Pulmonary artery endothelial cell (primary cell): ENCODE data around the gene CCIN. TPM values are rescaled to one million over a fixed set of nuclear protein-coding genes. Genes with fewer than 3 reads are reported as not detected.
"Not testable (repeated sequence)": the region's sequence is repeated elsewhere in the genome, so short reads cannot be mapped to it uniquely, and the experiment has no call there.

Experiments
- DNase-seq: peaks from one replicate; pipeline ENCODE4 v3.0.0-alpha.2; 2011; ENCODE audit warnings: low read depth, low spot score
- total RNA-seq: library from RNA; depleted of rRNA; stranded (reverse); fragments of >200 nt; gene quantifications from 2 replicates; pipeline ENCODE4 v1.2.3, GENCODE V29; 2014

Gene CCIN
- total RNA-seq, 1 donor from 2014 or later: 1.2 TPM

DNA sequence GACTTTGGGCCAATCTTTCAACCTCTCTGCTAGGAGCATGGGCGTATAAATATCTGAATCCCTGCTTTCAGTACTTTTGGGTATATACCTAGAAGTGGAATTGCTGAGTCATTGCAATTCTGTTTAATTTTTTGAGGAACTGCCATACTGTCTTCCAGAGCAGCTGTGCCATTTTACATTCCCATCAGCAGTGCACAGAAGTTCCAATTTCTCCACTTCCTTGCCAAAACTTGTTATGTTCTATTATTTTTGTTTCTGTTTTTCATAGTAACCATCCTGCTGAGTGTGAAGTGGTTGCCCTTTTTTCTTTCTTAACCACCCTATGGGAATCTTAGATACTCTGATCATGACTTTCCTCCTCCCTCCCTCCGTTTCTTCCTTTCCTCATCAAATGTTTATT, 11.1 kb upstream of the CCIN start:
- DNase-seq: no peak

- DNase-seq: no peak
Observed at GRCh38 chr9:36158917-36159316, 10.3 kb upstream of the CCIN start.

DNA sequence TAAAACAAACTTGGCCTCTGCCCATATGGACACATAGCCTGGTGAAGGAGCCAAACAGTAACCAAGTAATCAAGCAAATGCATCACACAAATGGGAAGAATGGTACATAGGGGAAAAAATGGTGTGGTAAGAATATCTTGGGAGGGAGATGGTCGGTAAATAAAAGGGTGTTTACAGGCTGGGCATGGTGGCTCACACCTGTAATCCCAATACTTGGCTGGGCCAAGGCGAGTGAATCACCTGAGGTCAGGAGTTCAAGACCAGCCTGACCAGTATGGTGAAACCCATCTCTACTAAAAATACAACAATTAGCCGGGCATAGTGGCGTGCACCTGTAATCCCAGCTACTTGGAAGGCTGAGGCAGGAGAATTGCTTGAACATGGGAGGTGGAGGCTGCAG, 9.7 kb upstream of the CCIN start:
- DNase-seq: not testable (repeated sequence)

- not testable (repeated sequence) for DNase-seq
Observed at GRCh38 chr9:36160126-36160525, 9.1 kb upstream of the CCIN start.

DNA sequence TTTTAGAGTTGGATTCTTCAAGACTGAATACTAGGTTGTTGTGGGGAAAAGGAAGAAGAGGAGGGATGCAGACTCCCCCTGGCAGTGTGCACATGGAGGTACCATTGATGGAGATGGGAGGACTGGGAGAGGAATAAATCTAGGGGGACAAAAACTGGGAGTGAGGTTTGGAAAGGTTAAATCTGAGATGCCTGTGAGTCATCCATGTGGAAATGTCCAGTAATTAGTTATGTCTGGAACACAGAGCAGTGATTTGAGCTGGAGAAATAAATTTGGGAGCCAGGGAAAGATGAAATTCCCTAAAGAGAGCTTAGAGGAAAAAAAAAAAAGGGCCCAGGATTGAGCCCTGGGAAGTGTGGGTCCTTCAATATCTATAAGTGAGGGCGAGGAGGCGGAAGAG, 8.0 kb upstream of the CCIN start:
- DNase-seq: no peak

- DNase-seq: no peak
Observed at GRCh38 chr9:36162211-36162738, 6.9 kb upstream of the CCIN start.

GRCh38 chr9:36163049-36163785, 6.0 kb upstream of the CCIN start:
- DNase-seq: peak; percentile 45

GRCh38 chr9:36163786-36164170, 5.4 kb upstream of the CCIN start:
- DNase-seq: no peak

DNA sequence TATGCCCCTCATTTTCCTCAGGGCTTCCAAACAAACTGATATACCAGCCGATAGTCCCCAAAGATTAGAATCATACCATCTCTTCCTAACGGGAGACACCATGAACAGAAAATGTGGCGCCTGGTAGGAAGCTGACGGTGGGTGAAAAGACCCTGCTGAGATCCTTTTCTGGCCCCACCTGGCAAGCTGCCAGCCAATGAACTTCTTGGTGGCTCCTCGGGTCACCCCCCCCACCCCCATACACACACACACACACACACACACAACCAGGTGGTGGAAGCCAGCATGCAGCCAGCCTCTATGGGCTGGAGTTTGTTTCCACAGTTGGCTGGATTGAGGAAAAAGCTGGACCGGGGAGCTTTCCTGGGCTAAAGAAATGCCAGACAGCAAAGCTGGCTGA, 4.8 kb upstream of the CCIN start:
- DNase-seq: no peak

GRCh38 chr9:36164989-36165388, 4.2 kb upstream of the CCIN start:
- DNase-seq: no peak

- no peak for DNase-seq
Observed at GRCh38 chr9:36165826-36166167, 3.4 kb upstream of the CCIN start.

GRCh38 chr9:36166168-36166927, 2.8 kb upstream of the CCIN start:
- DNase-seq: no peak

DNA sequence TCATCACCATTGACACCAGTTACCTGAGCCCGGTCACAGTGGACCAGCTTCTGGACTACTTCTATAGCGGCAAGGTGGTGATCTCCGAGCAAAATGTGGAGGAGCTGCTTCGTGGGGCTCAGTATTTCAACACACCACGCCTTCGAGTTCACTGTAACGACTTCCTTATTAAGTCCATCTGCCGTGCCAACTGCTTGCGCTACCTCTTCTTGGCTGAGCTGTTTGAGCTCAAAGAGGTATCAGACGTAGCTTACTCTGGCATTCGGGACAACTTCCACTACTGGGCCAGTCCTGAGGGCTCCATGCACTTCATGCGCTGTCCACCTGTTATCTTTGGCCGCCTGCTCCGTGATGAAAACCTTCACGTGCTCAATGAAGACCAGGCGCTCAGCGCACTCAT, 520 bp downstream of the CCIN start:
- DNase-seq: no peak

DNA sequence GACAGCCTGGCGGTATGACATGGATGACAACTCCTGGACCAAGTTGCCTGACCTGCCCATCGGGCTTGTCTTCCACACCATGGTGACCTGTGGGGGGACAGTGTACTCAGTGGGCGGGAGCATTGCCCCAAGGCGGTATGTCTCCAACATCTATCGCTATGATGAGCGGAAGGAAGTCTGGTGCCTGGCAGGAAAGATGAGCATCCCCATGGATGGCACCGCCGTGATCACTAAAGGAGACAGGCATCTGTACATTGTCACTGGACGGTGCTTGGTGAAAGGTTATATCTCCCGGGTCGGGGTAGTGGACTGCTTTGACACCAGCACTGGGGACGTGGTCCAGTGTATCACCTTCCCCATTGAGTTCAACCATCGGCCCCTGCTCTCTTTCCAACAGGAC, 1.3 kb downstream of the CCIN start:
- DNase-seq: no peak

- no peak for DNase-seq
Observed at GRCh38 chr9:36173861-36174260, 4.7 kb downstream of the CCIN start.

DNA sequence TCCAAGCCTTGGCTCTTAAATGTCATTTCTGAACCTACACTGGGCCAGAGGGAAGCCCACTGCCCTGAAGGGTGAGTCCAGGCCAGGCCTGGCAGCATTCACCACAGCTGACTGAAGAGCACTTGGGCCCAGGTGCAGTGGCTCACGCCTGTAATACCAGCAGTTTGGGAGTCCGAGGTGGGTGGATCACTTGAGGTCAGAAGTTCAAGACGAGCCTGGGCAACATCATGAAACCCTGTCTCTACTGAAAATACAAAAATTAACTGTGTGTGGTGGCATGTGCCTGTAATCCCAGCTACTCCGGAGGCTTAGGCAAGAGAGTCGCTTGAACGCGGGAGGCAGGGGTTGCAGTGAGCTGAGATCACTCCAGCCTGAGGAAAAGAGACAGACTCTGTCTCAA, 5.1 kb downstream of the CCIN start:
- no peak for DNase-seq

DNA sequence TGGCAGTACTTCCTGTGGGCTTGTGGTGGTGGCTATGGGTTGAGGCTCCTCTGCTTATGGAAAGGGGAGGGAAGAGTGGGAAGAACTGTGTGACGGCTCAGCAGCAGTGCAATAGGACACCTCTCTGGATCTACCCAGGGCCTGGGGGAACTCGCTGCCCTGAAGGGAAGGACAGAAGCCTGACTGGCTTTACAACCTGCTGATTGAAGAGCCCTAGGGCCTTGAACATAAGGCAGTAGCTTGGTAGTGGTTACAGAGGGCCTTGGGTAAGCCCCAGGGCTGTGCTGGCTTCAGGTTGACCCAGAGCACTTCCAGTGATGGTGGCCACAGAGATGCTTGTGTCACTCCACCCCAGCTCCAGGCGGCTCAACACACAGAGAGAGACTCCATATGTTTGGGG, 5.5 kb downstream of the CCIN start:
- no peak for DNase-seq

DNA sequence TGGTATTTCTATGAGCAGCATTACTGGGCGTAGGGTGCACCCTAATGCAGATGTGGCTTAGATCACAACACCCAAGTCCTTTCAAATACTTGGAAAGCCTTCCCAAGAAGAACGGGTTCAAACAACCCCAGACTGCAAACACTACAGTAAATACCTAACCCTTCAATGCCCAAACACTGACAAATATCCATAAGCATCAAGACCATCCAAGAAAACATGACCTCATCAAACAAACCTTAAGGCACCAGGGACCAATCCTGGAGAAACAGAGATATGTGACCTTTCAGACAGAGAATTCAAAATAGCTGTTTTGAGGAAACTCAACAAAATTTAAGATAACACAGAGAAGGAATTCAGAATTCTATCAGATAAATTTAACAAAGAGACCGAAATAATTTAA, 6.0 kb downstream of the CCIN start:
- DNase-seq: not testable (repeated sequence)

DNA sequence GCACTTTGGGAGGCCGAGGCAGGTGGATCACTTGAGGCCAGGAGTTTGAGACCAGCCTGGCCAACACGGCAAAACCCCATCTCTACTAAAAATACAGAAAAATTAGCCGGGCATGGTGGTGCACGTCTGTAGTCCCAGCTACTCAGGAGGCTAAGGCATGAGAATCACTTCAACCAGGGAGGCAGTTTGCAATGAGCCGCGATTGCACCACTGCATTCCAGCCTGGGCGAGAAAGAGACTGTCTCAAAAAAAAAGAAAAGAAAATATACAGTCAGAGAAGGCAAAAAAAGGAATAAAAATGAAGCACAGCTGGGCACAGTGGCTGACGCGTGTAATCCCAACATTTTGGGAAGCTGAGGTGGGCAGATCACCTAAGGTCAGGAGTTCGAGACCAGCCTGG, 7.3 kb downstream of the CCIN start:
- not testable (repeated sequence) for DNase-seq

- DNase-seq: no peak
Observed at GRCh38 chr9:36177571-36177970, 8.4 kb downstream of the CCIN start.

GRCh38 chr9:36180243-36180642, 11.1 kb downstream of the CCIN start:
- not testable (repeated sequence) for DNase-seq

GRCh38 chr9:36187414-36187813, 18.2 kb downstream of the CCIN start:
- no peak for DNase-seq

GRCh38 chr9:36188212-36188611, 19.0 kb downstream of the CCIN start:
- DNase-seq: no peak
